NB4 (cell line): Measurements from ENCODE around the gene THSD4.

Experiments
- DNase-seq: peaks from one replicate; pipeline ENCODE4 v3.0.0; 2010; ENCODE audit warnings: low read depth
- H3K4me3 ChIP-seq: one replicate; pipeline ENCODE4 v1.5.1; 2011; ENCODE audit warnings: mild to moderate bottlenecking, low read depth, low read length, moderate library complexity
- MYC ChIP-seq: IDR thresholded peaks from 2 replicates; pipeline ENCODE4 v1.6.1; 2011; ENCODE audit warnings: low read depth, low read length
- POLR2A ChIP-seq: IDR thresholded peaks from 2 replicates; pipeline ENCODE4 v1.6.1; 2011; ENCODE audit warnings: mild to moderate bottlenecking; ENCODE audit not compliant: insufficient read length; ENCODE audit errors: extremely low read depth
- TF ChIP-seq, protein P1 (sequence below): IDR thresholded peaks from 2 replicates; pipeline ENCODE4 v1.6.1; 2011; ENCODE audit warnings: low read depth, low read length
- TF ChIP-seq, protein P2 (sequence below): IDR thresholded peaks from one replicate; pipeline ENCODE4 v1.5.1; 2012; ENCODE audit warnings: low read depth, low read length

THSD4 gene

DNA sequence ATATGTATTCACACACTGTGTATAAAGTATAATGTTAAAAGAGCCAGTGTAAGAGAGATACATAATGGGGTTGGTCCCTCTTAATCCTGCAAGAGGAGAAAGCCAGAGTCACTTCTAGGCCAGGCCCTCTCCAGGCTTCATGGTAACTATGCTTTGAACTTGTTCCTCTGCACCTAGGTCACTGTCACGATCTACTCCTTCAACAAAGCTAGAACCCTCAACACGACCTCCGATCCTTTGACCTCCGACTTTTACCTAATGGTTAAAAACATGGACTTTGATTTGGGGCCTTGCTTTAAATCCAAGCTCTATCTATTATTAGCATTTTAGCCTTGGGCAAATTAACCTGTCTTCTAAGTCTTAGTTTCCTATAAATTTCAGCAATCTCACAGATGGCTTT lies 541.2 kb downstream of the THSD4 start:
- TF ChIP-seq, protein P1, sequence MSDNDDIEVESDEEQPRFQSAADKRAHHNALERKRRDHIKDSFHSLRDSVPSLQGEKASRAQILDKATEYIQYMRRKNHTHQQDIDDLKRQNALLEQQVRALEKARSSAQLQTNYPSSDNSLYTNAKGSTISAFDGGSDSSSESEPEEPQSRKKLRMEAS: no peak
- TF ChIP-seq POLR2A (no peak), MYC (no peak)
- TF ChIP-seq, protein P2, sequence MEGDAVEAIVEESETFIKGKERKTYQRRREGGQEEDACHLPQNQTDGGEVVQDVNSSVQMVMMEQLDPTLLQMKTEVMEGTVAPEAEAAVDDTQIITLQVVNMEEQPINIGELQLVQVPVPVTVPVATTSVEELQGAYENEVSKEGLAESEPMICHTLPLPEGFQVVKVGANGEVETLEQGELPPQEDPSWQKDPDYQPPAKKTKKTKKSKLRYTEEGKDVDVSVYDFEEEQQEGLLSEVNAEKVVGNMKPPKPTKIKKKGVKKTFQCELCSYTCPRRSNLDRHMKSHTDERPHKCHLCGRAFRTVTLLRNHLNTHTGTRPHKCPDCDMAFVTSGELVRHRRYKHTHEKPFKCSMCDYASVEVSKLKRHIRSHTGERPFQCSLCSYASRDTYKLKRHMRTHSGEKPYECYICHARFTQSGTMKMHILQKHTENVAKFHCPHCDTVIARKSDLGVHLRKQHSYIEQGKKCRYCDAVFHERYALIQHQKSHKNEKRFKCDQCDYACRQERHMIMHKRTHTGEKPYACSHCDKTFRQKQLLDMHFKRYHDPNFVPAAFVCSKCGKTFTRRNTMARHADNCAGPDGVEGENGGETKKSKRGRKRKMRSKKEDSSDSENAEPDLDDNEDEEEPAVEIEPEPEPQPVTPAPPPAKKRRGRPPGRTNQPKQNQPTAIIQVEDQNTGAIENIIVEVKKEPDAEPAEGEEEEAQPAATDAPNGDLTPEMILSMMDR: no peak
- no peak for DNase-seq

DNA sequence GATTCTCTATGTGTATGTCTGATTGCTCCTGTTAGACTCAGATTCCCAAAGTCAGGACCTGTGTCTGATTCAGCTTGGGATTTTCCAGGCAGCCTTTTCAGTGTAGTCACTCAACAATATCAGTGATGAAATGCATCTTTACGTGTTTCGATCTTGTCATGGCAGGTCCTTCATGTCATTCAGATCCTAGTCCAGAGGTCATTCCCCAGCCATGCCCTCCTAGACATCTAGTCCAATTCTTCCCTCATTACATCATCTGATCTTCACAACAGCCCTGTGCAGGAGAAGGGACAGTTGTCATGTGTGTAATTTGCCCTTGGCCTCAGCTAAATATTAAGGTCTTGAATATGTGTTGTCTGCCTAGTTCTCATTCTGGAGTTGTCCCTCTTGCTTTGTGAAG lies 541.9 kb downstream of the THSD4 start:
- DNase-seq: no peak
- no peak for TF ChIP-seq POLR2A
- TF ChIP-seq, protein P1: no peak
- no peak for TF ChIP-seq MYC
- TF ChIP-seq, protein P2: no peak

More for the DNA sequence above, 541.2 kb downstream of the THSD4 start:
- H3K4me3 ChIP-seq: no peak overlapping the region

DNA sequence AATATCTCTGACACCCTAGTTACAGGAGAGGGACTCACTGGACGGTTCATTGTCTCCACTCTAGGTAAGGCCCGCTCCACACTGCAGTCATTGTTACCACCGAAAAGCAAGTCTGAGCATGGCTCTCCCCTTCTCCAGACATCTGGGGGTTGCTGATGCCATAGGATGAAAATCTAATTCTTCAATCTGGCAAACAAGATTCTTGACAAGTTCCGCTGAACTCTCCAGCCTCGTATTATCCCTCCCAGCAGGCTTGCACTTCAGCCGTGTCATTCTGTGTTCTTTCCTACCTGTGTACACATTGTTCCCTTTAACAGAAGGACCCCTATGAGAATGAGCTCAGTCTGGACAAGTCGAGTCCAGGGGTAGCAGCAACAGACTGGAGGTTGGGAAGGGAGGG lies 542.8 kb downstream of the THSD4 start:
- DNase-seq: no peak
- TF ChIP-seq POLR2A (no peak), MYC (no peak)
- H3K4me3 ChIP-seq: no peak overlapping the region

More for the DNA sequence above, 541.9 kb downstream of the THSD4 start:
- no peak overlapping the region for H3K4me3 ChIP-seq

DNA sequence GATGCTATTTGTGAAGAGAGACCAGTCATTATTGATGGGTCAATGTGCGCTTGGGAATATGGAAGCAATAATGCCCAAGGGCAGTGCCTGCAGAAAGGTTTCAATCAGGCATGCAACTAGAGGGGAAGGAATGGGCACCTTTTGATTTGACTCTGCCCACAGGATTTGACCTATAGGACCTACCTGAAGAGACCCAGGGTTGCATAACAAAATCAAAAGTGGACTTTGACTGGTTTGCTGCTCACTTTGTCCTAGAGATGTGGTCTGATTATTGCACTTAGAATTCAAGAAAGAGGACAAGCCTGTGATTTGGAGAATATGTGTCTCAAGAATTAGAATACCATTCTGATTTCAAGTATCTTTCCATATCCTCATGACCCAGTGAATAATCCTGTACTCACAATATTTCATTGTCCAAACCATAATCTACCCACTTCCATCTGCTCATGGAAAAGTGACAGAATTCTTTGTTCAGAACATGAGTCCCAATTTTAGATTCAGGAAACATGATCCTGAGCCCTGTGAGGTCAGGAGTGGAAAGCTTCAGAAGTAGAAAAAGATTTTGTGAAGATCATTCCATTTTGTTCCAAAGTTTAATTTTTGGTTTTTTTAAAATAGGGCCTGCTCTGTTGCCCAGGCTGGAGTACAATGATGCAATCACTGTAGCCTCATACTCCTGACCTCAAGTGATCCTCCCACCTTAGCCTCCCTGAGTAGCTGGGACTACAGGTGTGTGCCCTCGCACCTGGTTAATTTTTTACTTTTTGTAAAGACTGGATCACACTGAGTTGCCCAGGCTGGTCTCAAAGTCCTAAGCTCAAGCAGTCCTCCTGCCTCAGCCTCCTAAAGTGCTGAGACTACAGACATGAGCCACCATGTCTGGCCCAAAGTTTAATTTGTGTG lies 543.8 kb downstream of the THSD4 start:
- no peak overlapping the region for H3K4me3 ChIP-seq
- DNase-seq: no peak
- no peak for TF ChIP-seq MYC
- TF ChIP-seq POLR2A: no peak
- TF ChIP-seq, protein P1: no peak
- TF ChIP-seq, protein P2: no peak

DNA sequence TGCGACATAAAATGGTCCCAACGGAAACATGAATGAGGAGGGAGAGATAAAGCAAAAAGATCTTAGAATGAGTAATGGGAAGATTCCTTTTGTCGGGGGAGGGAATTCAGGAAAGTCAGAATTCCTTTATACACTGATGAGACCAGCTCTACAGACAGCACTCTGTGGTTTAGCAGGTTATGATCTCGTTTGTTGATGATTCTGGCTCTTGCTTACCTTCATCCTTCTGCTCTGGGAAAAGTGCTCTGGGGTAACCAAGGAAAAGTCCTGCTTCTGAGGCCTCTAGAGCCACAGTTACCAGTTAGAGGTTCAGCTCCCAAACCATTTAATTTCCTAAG lies 544.4 kb downstream of the THSD4 start:
- no peak overlapping the region for H3K4me3 ChIP-seq
- DNase-seq: no peak
- no peak for TF ChIP-seq MYC
- TF ChIP-seq, protein P1: no peak
- TF ChIP-seq POLR2A: no peak
- TF ChIP-seq, protein P2: no peak

DNA sequence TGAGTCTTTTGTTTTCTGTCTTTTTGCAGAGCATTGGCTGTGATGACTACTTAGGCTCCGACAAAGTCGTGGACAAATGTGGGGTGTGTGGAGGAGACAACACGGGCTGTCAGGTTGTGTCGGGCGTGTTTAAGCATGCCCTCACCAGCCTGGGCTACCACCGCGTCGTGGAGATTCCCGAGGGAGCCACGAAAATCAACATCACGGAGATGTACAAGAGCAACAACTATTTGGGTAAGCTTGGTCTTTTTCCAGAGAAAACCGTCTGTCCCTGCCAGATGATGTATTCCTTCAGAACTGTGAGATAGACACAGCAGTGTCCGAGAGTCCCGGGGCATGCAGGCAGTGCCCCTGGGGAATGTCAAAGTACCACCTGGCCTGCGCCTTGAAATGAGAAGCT lies 545.2 kb downstream of the THSD4 start:
- no peak overlapping the region for H3K4me3 ChIP-seq
- TF ChIP-seq MYC (no peak), POLR2A (no peak)
- TF ChIP-seq, protein P1: no peak
- TF ChIP-seq, protein P2: no peak
- DNase-seq: no peak
